ENCODE measurements around the gene ITGB4. TPM values are rescaled to one million over a fixed set of nuclear protein-coding genes. Genes with fewer than 3 reads are reported as not detected.

Gene ITGB4
- polyA plus RNA-seq, 3 donors: 0.09 to 0.82 TPM; not detected in 1

- H3K27ac Mint-ChIP-seq: peak overlapping the region in 1 of 7 donors; percentile 32
- no CpG with 5 or more reads among the region's 3 CpGs for WGBS (ENCODE audit: insufficient coverage)
Measured at GRCh38 chr17:75681289-75681688, 40.0 kb upstream of the ITGB4 start.

GRCh38 chr17:75683583-75683982 lies 37.7 kb upstream of the ITGB4 start:
- Histone ChIP-seq H2AFZ (ENCODE audit: insufficient read depth, low read depth, low read length, poor library complexity, severe bottlenecking) (no peak overlapping the region), H3K4me2 (replicated peaks; ENCODE audit: extremely low read depth, low read length, poor library complexity, severe bottlenecking) (no peak overlapping the region), H3K36me3 (replicated peaks in 1 of 2; ENCODE audit: control insufficient read depth in 1 of 2, insufficient read depth in 2 of 2, low read length in 2 of 2) (peaks cover 33 to 42% of the 10 kb centered on the region in 2 donors), H4K20me1 (ENCODE audit: insufficient read depth, low read length) (peaks cover 31% of the 10 kb centered on the region), H3K27ac (ENCODE audit: low read depth in 1 of 2, low read length in 2 of 2) (no peak overlapping the region), H3K4me3 (replicated peaks in 1 of 3; ENCODE audit: low read depth in 2 of 3, low read length in 3 of 3) (no peak overlapping the region), H3K79me2 (ENCODE audit: insufficient read depth, low read length) (peaks cover 82% of the 10 kb centered on the region), H3K27me3 (ENCODE audit: control insufficient read depth in 2 of 2, insufficient read depth in 2 of 2, low read length in 2 of 2) (no peaks in the 10 kb centered on the region), H3K9ac (ENCODE audit: insufficient read depth, low read length, poor library complexity, severe bottlenecking) (no peak overlapping the region), H3K9me3 (replicated peaks in 1 of 2; ENCODE audit: control insufficient read depth in 1 of 2, insufficient read depth in 1 of 2, low read length in 2 of 2) (no peaks in the 10 kb centered on the region), H3K4me1 (ENCODE audit: control insufficient read depth in 1 of 2, insufficient read depth in 2 of 2, low read length in 2 of 2) (peaks cover 30% of the 10 kb centered on the region in 2 donors)
- intact Hi-C loops (cut with micrococcal nuclease): no loop called here
- Mint-ChIP-seq H3K9me3 (no peaks in the 10 kb centered on the region), H3K27ac (peak overlapping the region in 3 of 7 donors; percentile 32 to 51 (median 50)), H3K27me3 (ENCODE audit: low read depth in 3 of 3) (no peaks in the 10 kb centered on the region), H3K4me3 (no peak overlapping the region), H3K36me3 (peaks cover 36 to 60% of the 10 kb centered on the region in 2 donors), H3K4me1 (peaks cover 45% of the 10 kb centered on the region)
- TF ChIP-seq CTCF (IDR thresholded peaks at IDR 0.05): no peak
- 95% methylated on average over 2 of the region's 4 CpGs for WGBS (ENCODE audit: insufficient coverage)
- DNase-seq: no peak

More at GRCh38 chr17:75681289-75681688, 40.0 kb upstream of the ITGB4 start:
- Histone ChIP-seq H3K4me2 (replicated peaks; ENCODE audit: extremely low read depth, low read length, poor library complexity, severe bottlenecking) (no peak overlapping the region), H3K9ac (ENCODE audit: insufficient read depth, low read length, poor library complexity, severe bottlenecking) (no peak overlapping the region), H3K79me2 (ENCODE audit: insufficient read depth, low read length) (peaks cover 87% of the 10 kb centered on the region), H4K20me1 (ENCODE audit: insufficient read depth, low read length) (peaks cover 27% of the 10 kb centered on the region), H3K27me3 (ENCODE audit: control insufficient read depth in 2 of 2, insufficient read depth in 2 of 2, low read length in 2 of 2) (no peaks in the 10 kb centered on the region), H3K36me3 (replicated peaks in 1 of 2; ENCODE audit: control insufficient read depth in 1 of 2, insufficient read depth in 2 of 2, low read length in 2 of 2) (peaks cover 38 to 63% of the 10 kb centered on the region in 2 donors), H2AFZ (ENCODE audit: insufficient read depth, low read depth, low read length, poor library complexity, severe bottlenecking) (no peak overlapping the region), H3K9me3 (replicated peaks in 1 of 2; ENCODE audit: control insufficient read depth in 1 of 2, insufficient read depth in 1 of 2, low read length in 2 of 2) (no peaks in the 10 kb centered on the region), H3K4me1 (ENCODE audit: control insufficient read depth in 1 of 2, insufficient read depth in 2 of 2, low read length in 2 of 2) (peaks cover 7% of the 10 kb centered on the region in 2 donors), H3K4me3 (replicated peaks in 1 of 3; ENCODE audit: low read depth in 2 of 3, low read length in 3 of 3) (no peak overlapping the region), H3K27ac (ENCODE audit: low read depth in 1 of 2, low read length in 2 of 2) (no peak overlapping the region)
- no peak for DNase-seq
- intact Hi-C loops (cut with micrococcal nuclease): no loop called here
- TF ChIP-seq CTCF (IDR thresholded peaks at IDR 0.05): no peak
- Mint-ChIP-seq H3K4me1 (peaks cover 22% of the 10 kb centered on the region), H3K4me3 (no peak overlapping the region), H3K9me3 (no peaks in the 10 kb centered on the region), H3K27me3 (ENCODE audit: low read depth in 3 of 3) (no peaks in the 10 kb centered on the region), H3K36me3 (peaks cover 44 to 71% of the 10 kb centered on the region in 2 donors)

Data from CD14-positive monocyte (primary cell).